ENCODE results near the gene P2RY11.

- TF ChIP-seq ZFX (IDR thresholded peaks at IDR 0.05) (no peak), CTCF (conservative IDR thresholded peaks at IDR 0.05) (no peak)
Measured at GRCh38 chr19:10069046-10069445, 42.4 kb upstream of the P2RY11 start.

Data from C4-2B (cell line).